ENCODE measurements around the gene MRPL4. TPM values are rescaled to one million over a fixed set of nuclear protein-coding genes. Genes with fewer than 3 reads are reported as not detected.

Gene MRPL4
- total RNA-seq, 1 donor: 90.5 TPM

DNA sequence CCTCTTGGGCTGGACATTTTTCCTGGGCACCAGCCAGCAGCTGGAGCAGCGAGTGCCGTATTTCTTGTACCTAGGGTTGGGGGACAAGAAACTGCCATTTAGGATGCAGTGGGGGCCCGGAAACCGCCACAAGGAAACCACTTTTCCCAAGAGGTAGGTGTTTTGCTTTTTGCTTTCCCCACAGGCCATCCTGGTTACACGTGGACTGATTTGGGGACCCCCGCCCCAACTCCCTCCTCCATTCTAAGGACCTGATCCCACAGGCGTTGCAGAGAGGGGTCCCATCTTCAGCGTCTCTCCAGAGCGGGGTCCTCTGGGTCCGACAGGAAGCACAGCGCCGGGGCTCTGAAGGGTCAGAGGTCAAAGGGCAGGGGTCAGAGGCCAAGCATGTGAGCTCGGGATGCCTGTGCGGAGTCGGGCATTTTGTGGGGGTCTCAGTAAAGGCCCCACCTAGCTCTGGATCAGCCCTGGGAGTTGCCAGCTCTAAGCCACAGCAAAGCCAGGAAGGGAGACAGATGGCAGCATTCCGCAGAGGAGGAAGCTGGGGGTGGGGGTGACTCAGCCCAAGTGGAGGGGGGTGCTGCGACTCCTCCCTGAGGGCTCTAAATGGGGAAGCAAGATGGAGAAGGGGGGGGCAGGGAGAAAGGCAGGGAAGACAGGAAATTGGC, 53.3 kb downstream of the MRPL4 start:
- peak in 1 of 3 donors; percentile 78 for DNase-seq (ENCODE audit: low read depth in 2 of 3, low spot score in 2 of 3)

GRCh38 chr19:10306327-10306726, 54.3 kb downstream of the MRPL4 start:
- DNase-seq (ENCODE audit: low read depth in 2 of 3, low spot score in 2 of 3): no peak

DNA sequence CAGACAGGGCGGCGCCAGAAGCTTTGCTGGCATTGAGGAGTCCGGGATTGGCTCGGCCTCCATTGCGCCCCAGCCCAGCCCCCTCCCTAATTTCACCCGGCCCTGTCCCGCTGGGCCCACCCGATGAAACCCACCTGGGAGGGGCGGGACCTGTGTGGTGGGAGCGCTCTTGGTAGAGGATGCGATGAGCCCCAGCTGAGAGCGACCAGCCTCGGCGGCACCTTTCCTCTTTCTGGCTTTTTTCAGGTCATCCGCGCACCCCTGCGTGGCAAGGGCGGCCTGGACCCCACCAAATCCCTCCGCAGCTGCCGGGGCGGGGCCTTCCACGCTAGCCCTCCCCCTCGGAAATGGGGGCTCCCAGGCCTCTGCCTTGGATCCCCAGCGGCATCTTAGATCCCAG, 57.4 kb downstream of the MRPL4 start, which contains the start of gene ZGLP1:
TSS of gene ZGLP1 (minus strand) at position 393 of the 400 bp plus-strand sequence.
- no peak for DNase-seq (ENCODE audit: low read depth in 2 of 3, low spot score in 2 of 3)

Small RNA genes within 50 kb of the gene (small RNA-seq; reads per million reads assigned to genes)
- gene AC011511.1: not detected
- not detected for gene MIR4322

Other genes with a start within 250 kb of the MRPL4 start
- gene COL5A3, start 241.7 kb upstream of the MRPL4 start, total RNA-seq: under 0.01 TPM
- not detected for gene RDH8, start 238.7 kb upstream of the MRPL4 start, total RNA-seq
- gene SHFL, start 165.9 kb upstream of the MRPL4 start, total RNA-seq: 56.8 TPM
- 12.7 TPM for gene ANGPTL6, start 149.5 kb upstream of the MRPL4 start, total RNA-seq
- gene PPAN, start 145.9 kb upstream of the MRPL4 start, total RNA-seq: 81.1 TPM
- 25.0 TPM for gene P2RY11, start 140.5 kb upstream of the MRPL4 start, total RNA-seq
- 513 TPM for gene EIF3G, start 132.3 kb upstream of the MRPL4 start, total RNA-seq
- gene DNMT1, start 57.3 kb upstream of the MRPL4 start, total RNA-seq: 70.0 TPM
- gene S1PR2, start 20.9 kb upstream of the MRPL4 start, total RNA-seq: 6.7 TPM
- gene ICAM1, start 18.9 kb downstream of the MRPL4 start, total RNA-seq: 15.3 TPM
- 66.0 TPM for gene ICAM4, start 34.7 kb downstream of the MRPL4 start, total RNA-seq
- 10.8 TPM for gene ICAM5, start 37.7 kb downstream of the MRPL4 start, total RNA-seq
- 0.54 TPM for gene ZGLP1, start 57.6 kb downstream of the MRPL4 start, total RNA-seq
- 27.5 TPM for gene FDX2, start 63.8 kb downstream of the MRPL4 start, total RNA-seq
- 47.9 TPM for gene RAVER1, start 81.3 kb downstream of the MRPL4 start, total RNA-seq
- gene ICAM3, start 87.4 kb downstream of the MRPL4 start, total RNA-seq: 367 TPM
- gene TYK2, start 128.4 kb downstream of the MRPL4 start, total RNA-seq: 174 TPM
- 131 TPM for gene CDC37, start 151.3 kb downstream of the MRPL4 start, total RNA-seq
- under 0.01 TPM for gene PDE4A, start 168.3 kb downstream of the MRPL4 start, total RNA-seq

Data from hematopoietic multipotent progenitor cell (in vitro differentiated cells).